ENCODE data around the gene PRKG1.
"Not testable (repeated sequence)": the region's sequence is repeated elsewhere in the genome, so short reads cannot be mapped to it uniquely, and the experiment has no call there.

The PRKG1 gene

DNA sequence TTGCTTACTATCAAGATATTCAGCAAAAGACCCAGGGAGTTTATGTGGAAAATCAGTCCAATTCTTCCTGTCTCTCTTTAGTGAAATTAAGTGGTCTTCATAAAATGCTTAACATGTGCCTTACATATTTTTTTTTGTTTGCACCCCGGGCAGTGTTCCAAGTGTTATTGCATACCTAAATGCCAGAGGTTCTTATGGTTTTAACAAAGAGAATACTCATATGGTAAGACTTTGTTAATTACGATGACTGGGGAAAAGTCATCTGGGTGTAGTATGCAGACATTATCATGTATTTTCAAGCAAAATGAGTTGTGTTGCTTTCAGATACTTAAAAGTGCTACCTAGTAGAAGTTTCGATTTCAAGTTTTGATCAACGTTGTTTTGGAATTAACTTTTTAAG is 82.6 kb downstream of the PRKG1 start:
- H3K36me3 ChIP-seq (replicated peaks; ENCODE audit: low read depth, low read length), result no peaks in the 10 kb centered on the region
- H3K4me1 ChIP-seq (ENCODE audit: low read length), result no peaks in the 10 kb centered on the region
- no peak for TF ChIP-seq EZH2phosphoT487 (IDR thresholded peaks at IDR 0.05; ENCODE audit: low read depth)
- TF ChIP-seq, protein P1, sequence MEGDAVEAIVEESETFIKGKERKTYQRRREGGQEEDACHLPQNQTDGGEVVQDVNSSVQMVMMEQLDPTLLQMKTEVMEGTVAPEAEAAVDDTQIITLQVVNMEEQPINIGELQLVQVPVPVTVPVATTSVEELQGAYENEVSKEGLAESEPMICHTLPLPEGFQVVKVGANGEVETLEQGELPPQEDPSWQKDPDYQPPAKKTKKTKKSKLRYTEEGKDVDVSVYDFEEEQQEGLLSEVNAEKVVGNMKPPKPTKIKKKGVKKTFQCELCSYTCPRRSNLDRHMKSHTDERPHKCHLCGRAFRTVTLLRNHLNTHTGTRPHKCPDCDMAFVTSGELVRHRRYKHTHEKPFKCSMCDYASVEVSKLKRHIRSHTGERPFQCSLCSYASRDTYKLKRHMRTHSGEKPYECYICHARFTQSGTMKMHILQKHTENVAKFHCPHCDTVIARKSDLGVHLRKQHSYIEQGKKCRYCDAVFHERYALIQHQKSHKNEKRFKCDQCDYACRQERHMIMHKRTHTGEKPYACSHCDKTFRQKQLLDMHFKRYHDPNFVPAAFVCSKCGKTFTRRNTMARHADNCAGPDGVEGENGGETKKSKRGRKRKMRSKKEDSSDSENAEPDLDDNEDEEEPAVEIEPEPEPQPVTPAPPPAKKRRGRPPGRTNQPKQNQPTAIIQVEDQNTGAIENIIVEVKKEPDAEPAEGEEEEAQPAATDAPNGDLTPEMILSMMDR (IDR thresholded peaks at IDR 0.05; ENCODE audit: low read depth, low read length), result no peak
- H3K27ac ChIP-seq (ENCODE audit: low read length), result no peak overlapping the region
- no peaks in the 10 kb centered on the region for H3K9me3 ChIP-seq (ENCODE audit: insufficient read depth, low read length)
- H3K9ac ChIP-seq (ENCODE audit: low read length), result no peak overlapping the region
- no peak overlapping the region for H3K4me2 ChIP-seq (ENCODE audit: low read length)
- no peaks in the 10 kb centered on the region for H4K20me1 ChIP-seq (ENCODE audit: insufficient read depth, low read length)
- no peak overlapping the region for H3K4me3 ChIP-seq (ENCODE audit: low read length)
- no peak overlapping the region for H2AFZ ChIP-seq (ENCODE audit: low read depth, low read length)
- H3K27me3 ChIP-seq (ENCODE audit: low read depth, low read length), result no peaks in the 10 kb centered on the region
- H3K79me2 ChIP-seq (ENCODE audit: low read length), result no peaks in the 10 kb centered on the region

DNA sequence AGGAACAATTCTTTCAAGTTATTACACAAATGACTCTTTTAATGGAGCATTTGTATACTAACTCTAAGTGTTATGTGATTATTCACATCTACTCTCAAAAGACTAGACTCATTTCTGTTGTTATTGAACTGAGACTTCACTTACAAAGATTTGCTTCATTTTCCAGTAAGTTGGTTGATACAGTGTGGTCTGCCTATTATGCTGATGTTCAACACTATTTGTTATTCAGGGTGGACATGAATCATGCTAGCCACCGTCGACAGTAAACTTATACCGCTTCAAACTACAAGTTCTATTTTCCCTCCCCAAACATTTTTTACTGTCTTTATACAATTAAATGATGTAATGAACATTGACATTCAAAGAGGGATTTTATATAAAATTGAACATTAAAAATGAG is 84.5 kb downstream of the PRKG1 start:
- Histone ChIP-seq H3K4me3 (ENCODE audit: low read length) (no peak overlapping the region), H2AFZ (ENCODE audit: low read depth, low read length) (no peak overlapping the region)

DNA sequence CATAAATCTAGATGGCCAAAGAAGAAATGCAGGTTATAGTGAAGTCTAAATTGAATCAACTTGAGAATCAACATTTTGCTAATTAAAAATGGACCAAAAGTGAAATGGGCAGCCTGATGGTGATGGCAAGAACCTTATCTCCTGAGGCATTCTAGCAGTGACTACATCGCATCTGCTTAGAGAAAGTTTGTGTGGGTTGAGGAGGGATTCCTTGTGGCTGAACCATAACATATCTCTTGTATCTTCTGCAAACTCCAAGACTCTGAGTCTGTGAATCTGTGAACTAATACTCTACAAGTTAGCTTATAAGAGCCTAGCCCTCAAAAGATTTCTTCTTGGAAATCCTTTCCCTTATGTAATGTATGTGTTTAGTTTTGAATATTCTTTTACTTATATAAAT is 85.6 kb downstream of the PRKG1 start:
- H3K27ac ChIP-seq (ENCODE audit: low read length), result no peak overlapping the region
- H3K36me3 ChIP-seq (replicated peaks; ENCODE audit: low read depth, low read length), result no peaks in the 10 kb centered on the region

More for the DNA sequence above, 84.5 kb downstream of the PRKG1 start:
- Histone ChIP-seq H3K4me2 (ENCODE audit: low read length) (no peak overlapping the region), H3K79me2 (ENCODE audit: low read length) (no peaks in the 10 kb centered on the region), H3K36me3 (replicated peaks; ENCODE audit: low read depth, low read length) (no peaks in the 10 kb centered on the region), H3K27me3 (ENCODE audit: low read depth, low read length) (no peaks in the 10 kb centered on the region), H4K20me1 (ENCODE audit: insufficient read depth, low read length) (no peaks in the 10 kb centered on the region), H3K9me3 (ENCODE audit: insufficient read depth, low read length) (no peaks in the 10 kb centered on the region), H3K9ac (ENCODE audit: low read length) (no peak overlapping the region), H3K4me1 (ENCODE audit: low read length) (no peaks in the 10 kb centered on the region), H3K27ac (ENCODE audit: low read length) (no peak overlapping the region)
- TF ChIP-seq, protein P1 (IDR thresholded peaks at IDR 0.05; ENCODE audit: low read depth, low read length), result no peak
- TF ChIP-seq EZH2phosphoT487 (IDR thresholded peaks at IDR 0.05; ENCODE audit: low read depth), result no peak

DNA sequence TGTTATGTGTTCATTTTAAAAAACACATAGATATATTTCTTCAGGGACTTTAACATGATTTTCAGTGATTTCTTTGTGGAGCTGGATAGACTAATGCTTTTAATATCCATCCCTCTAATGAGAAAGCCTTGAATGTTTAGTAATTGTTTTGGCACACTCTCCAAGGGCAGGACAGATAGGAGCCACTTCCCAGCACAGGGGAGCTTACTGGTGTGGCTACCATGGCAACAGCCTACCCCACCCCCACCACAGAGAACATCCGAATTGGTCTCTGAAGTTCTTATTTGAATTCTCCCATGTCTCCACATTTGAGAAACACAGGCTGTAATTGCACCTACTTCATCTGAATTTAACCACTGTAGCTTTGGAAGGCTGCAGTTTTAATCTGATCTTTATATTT is 87.7 kb downstream of the PRKG1 start:
- no peak overlapping the region for H3K9ac ChIP-seq (ENCODE audit: low read length)
- no peaks in the 10 kb centered on the region for H3K27me3 ChIP-seq (ENCODE audit: low read depth, low read length)
- H3K27ac ChIP-seq (ENCODE audit: low read length), result no peak overlapping the region
- H3K4me1 ChIP-seq (ENCODE audit: low read length), result no peaks in the 10 kb centered on the region
- no peaks in the 10 kb centered on the region for H3K9me3 ChIP-seq (ENCODE audit: insufficient read depth, low read length)
- TF ChIP-seq, protein P1 (IDR thresholded peaks at IDR 0.05; ENCODE audit: low read depth, low read length), result no peak
- TF ChIP-seq EZH2phosphoT487 (IDR thresholded peaks at IDR 0.05; ENCODE audit: low read depth), result no peak
- H2AFZ ChIP-seq (ENCODE audit: low read depth, low read length), result no peak overlapping the region
- no peak overlapping the region for H3K4me3 ChIP-seq (ENCODE audit: low read length)
- H4K20me1 ChIP-seq (ENCODE audit: insufficient read depth, low read length), result no peaks in the 10 kb centered on the region
- H3K4me2 ChIP-seq (ENCODE audit: low read length), result no peak overlapping the region
- H3K36me3 ChIP-seq (replicated peaks; ENCODE audit: low read depth, low read length), result no peaks in the 10 kb centered on the region
- H3K79me2 ChIP-seq (ENCODE audit: low read length), result no peaks in the 10 kb centered on the region

More for the DNA sequence above, 85.6 kb downstream of the PRKG1 start:
- TF ChIP-seq, protein P1 (IDR thresholded peaks at IDR 0.05; ENCODE audit: low read depth, low read length), result no peak
- TF ChIP-seq EZH2phosphoT487 (IDR thresholded peaks at IDR 0.05; ENCODE audit: low read depth), result no peak
- no peaks in the 10 kb centered on the region for H3K4me1 ChIP-seq (ENCODE audit: low read length)
- no peaks in the 10 kb centered on the region for H3K27me3 ChIP-seq (ENCODE audit: low read depth, low read length)
- no peak overlapping the region for H3K4me2 ChIP-seq (ENCODE audit: low read length)
- no peak overlapping the region for H2AFZ ChIP-seq (ENCODE audit: low read depth, low read length)
- H3K9me3 ChIP-seq (ENCODE audit: insufficient read depth, low read length), result no peaks in the 10 kb centered on the region
- H3K9ac ChIP-seq (ENCODE audit: low read length), result no peak overlapping the region
- H3K4me3 ChIP-seq (ENCODE audit: low read length), result no peak overlapping the region
- H3K79me2 ChIP-seq (ENCODE audit: low read length), result no peaks in the 10 kb centered on the region
- no peaks in the 10 kb centered on the region for H4K20me1 ChIP-seq (ENCODE audit: insufficient read depth, low read length)

DNA sequence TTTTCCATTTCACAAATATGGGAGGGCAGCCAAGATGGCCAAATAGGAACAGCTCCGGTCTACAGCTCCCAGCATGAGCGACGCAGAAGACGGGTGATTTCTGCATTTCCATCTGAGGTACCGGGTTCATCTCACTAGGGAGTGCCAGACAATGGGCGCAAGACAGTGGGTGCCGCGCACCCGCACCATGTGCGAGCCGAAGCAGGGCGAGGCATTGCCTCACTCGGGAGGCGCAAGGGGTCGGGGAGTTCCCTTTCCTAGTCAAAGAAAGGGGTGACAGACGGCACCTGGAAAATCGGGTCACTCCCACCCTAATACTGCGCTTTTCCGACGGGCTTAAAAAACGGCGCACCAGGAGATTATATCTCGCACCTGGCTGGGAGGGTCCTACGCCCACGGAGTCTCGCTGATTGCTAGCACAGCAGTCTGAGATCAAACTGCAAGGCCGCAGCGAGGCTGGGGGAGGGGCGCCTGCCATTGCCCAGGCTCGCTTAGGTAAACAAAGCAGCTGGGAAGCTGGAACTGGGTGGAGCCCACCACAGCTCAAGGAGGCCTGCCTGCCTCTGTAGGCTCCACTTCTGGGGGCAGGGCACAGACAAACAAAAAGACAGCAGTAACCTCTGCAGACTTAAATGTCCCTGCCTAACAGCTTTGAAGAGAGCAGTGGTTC is 89.2 kb downstream of the PRKG1 start:
- H3K9me3 ChIP-seq (ENCODE audit: insufficient read depth, low read length); H3K4me3 ChIP-seq (ENCODE audit: low read length); H3K36me3 ChIP-seq (replicated peaks; ENCODE audit: low read depth, low read length); H2AFZ ChIP-seq (ENCODE audit: low read depth, low read length); H3K27me3 ChIP-seq (ENCODE audit: low read depth, low read length); H3K9ac ChIP-seq (ENCODE audit: low read length); H3K27ac ChIP-seq (ENCODE audit: low read length); H3K4me1 ChIP-seq (ENCODE audit: low read length); H4K20me1 ChIP-seq (ENCODE audit: insufficient read depth, low read length); H3K4me2 ChIP-seq (ENCODE audit: low read length); H3K79me2 ChIP-seq (ENCODE audit: low read length): not testable (repeated sequence)

Measured in OCI-LY3 (cell line).